Choroid plexus epithelial cell (primary cell): ENCODE data around the gene SST.

Experiments
- DNase-seq: peaks from one replicate; pipeline ENCODE4 v3.0.0-alpha.2; 2010; ENCODE audit warnings: low read depth
- H3K4me3 ChIP-seq: 2 replicates; pipeline ENCODE4 v1.5.1; 2011; ENCODE audit warnings: low read depth, mild to moderate bottlenecking, control low read depth, low read length, moderate library complexity
- CTCF ChIP-seq: conservative IDR thresholded peaks from 2 replicates; pipeline ENCODE4 v1.5.1; 2011; ENCODE audit warnings: low read depth, mild to moderate bottlenecking, control low read depth, inconsistent platforms, low read length, moderate library complexity

SST gene

GRCh38 chr3:187696021-187696420 lies 25.8 kb upstream of the SST start:
- no peak for DNase-seq

GRCh38 chr3:187695449-187695848 lies 25.3 kb upstream of the SST start:
- no peak for TF ChIP-seq CTCF
- no peak overlapping the region for H3K4me3 ChIP-seq
- no peak for DNase-seq

More at GRCh38 chr3:187696021-187696420, 25.8 kb upstream of the SST start:
- no peak overlapping the region for H3K4me3 ChIP-seq
- TF ChIP-seq CTCF = no peak

- peak; percentile 47 for DNase-seq
- TF ChIP-seq CTCF = no peak
- H3K4me3 ChIP-seq = no peak overlapping the region
Measured at GRCh38 chr3:187694801-187695200, 24.6 kb upstream of the SST start.

- TF ChIP-seq CTCF = no peak
- no peak for DNase-seq
- no peak overlapping the region for H3K4me3 ChIP-seq
Measured at GRCh38 chr3:187693431-187693830, 23.2 kb upstream of the SST start.

GRCh38 chr3:187689984-187690383 lies 19.8 kb upstream of the SST start:
- no peak overlapping the region for H3K4me3 ChIP-seq
- DNase-seq = peak; percentile 62
- TF ChIP-seq CTCF = no peak

- TF ChIP-seq CTCF = no peak
- no peak for DNase-seq
- H3K4me3 ChIP-seq = no peak overlapping the region
Measured at GRCh38 chr3:187686621-187687273, 16.6 kb upstream of the SST start.

GRCh38 chr3:187685948-187686347 lies 15.8 kb upstream of the SST start:
- no peak for TF ChIP-seq CTCF
- no peak for DNase-seq
- no peak overlapping the region for H3K4me3 ChIP-seq
